Neutrophil (primary cell): Measurements from ENCODE around the gene ZNF468.
"Not testable (repeated sequence)": the region's sequence is repeated elsewhere in the genome, so short reads cannot be mapped to it uniquely, and the experiment has no call there.

Experiments
- H3K27ac ChIP-seq: fragments of 200-600 bp; sonication (generic); 2 replicates; pipeline ENCODE4 v1.5.1; 2016; ENCODE audit warnings: mild to moderate bottlenecking, moderate library complexity
- H3K27me3 ChIP-seq: fragments of 200-600 bp; sonication (generic); 2 replicates; pipeline ENCODE4 v1.6.0; 2016; ENCODE audit warnings: mild to moderate bottlenecking
- H3K36me3 ChIP-seq: fragments of 200-600 bp; sonication (generic); 2 replicates; pipeline ENCODE4 v1.5.1; 2017
- H3K4me1 ChIP-seq, 2 experiments: fragments of 200-600 bp in 1 of 2; sonication (generic) in 1 of 2; 1 replicate in 1 of 2; 2 replicates in 1 of 2; pipeline versions ENCODE4 v1.5.1 to v1.6.1; 2013 to 2016; ENCODE audit warnings: low read depth in 1 of 2, low read length in 1 of 2, mild to moderate bottlenecking in 1 of 2, moderate library complexity in 1 of 2; ENCODE audit not compliant: control insufficient read depth in 1 of 2, insufficient read depth in 1 of 2
- H3K4me3 ChIP-seq, 2 experiments: fragments of 200-600 bp in 1 of 2; sonication (generic) in 1 of 2; 1 replicate in 1 of 2; 2 replicates in 1 of 2; pipeline ENCODE4 v1.5.1; 2013 to 2016; ENCODE audit warnings: low read depth in 1 of 2, low read length in 1 of 2, mild to moderate bottlenecking in 1 of 2, moderate library complexity in 1 of 2
- H3K9me3 ChIP-seq: fragments of 200-600 bp; sonication (generic); 2 replicates; pipeline ENCODE4 v1.5.1; 2016
- CTCF ChIP-seq: fragments of 200-600 bp; sonication (generic); IDR thresholded peaks from 2 replicates; pipeline ENCODE4 v1.5.1; 2016; ENCODE audit warnings: antibody characterized with exemption

Gene ZNF468

GRCh38 chr19:52871466-52871865 is 14.0 kb upstream of the ZNF468 start:
- no peak overlapping the region for H3K4me3 ChIP-seq
- H3K36me3 ChIP-seq: no peaks in the 10 kb centered on the region
- no peak for TF ChIP-seq CTCF
- H3K9me3 ChIP-seq: no peaks in the 10 kb centered on the region
- H3K27me3 ChIP-seq: no peaks in the 10 kb centered on the region
- H3K27ac ChIP-seq: no peak overlapping the region
- H3K4me1 ChIP-seq: no peaks in the 10 kb centered on the region

- H3K27ac ChIP-seq, H3K4me1 ChIP-seq, H3K4me3 ChIP-seq, H3K9me3 ChIP-seq, H3K27me3 ChIP-seq, H3K36me3 ChIP-seq: not testable (repeated sequence)
Observed at GRCh38 chr19:52868031-52868430, 10.6 kb upstream of the ZNF468 start.

- peak overlapping the region; percentile 70 to 73 for H3K4me3 ChIP-seq
- H3K36me3 ChIP-seq: peaks cover 24% of the 10 kb centered on the region
- not testable (repeated sequence) for H3K27me3 ChIP-seq, H3K9me3 ChIP-seq
- peak overlapping the region; percentile 47 for H3K27ac ChIP-seq
- H3K4me1 ChIP-seq: peaks cover 7 to 11% of the 10 kb centered on the region in 2 experiments
Observed at GRCh38 chr19:52856540-52857377, 660 bp downstream of the ZNF468 start.

- H3K27me3 ChIP-seq, H3K27ac ChIP-seq, H3K4me1 ChIP-seq, H3K4me3 ChIP-seq: not testable (repeated sequence)
- H3K36me3 ChIP-seq: peaks cover 84% of the 10 kb centered on the region
- peaks cover 20% of the 10 kb centered on the region for H3K9me3 ChIP-seq
Observed at GRCh38 chr19:52847352-52847751, 10.1 kb downstream of the ZNF468 start.

- not testable (repeated sequence) for H3K4me3 ChIP-seq, H3K4me1 ChIP-seq, H3K27me3 ChIP-seq, H3K27ac ChIP-seq
- H3K36me3 ChIP-seq: peaks cover 48% of the 10 kb centered on the region
- peaks cover 76% of the 10 kb centered on the region for H3K9me3 ChIP-seq
Observed at GRCh38 chr19:52840825-52841465, 16.5 kb downstream of the ZNF468 start.

GRCh38 chr19:52834289-52834688 is 23.1 kb downstream of the ZNF468 start:
- not testable (repeated sequence) for H3K4me1 ChIP-seq, H3K27me3 ChIP-seq, H3K4me3 ChIP-seq, H3K36me3 ChIP-seq, H3K27ac ChIP-seq
- H3K9me3 ChIP-seq: peaks cover 25% of the 10 kb centered on the region

- not testable (repeated sequence) for H3K27ac ChIP-seq, H3K4me3 ChIP-seq, H3K36me3 ChIP-seq, H3K4me1 ChIP-seq, H3K27me3 ChIP-seq
- peaks cover 17% of the 10 kb centered on the region for H3K9me3 ChIP-seq
Observed at GRCh38 chr19:52833541-52833940, 23.9 kb downstream of the ZNF468 start.

GRCh38 chr19:52829866-52830265 is 27.6 kb downstream of the ZNF468 start:
- not testable (repeated sequence) for H3K36me3 ChIP-seq, H3K4me3 ChIP-seq, H3K4me1 ChIP-seq, H3K27ac ChIP-seq, H3K27me3 ChIP-seq, H3K9me3 ChIP-seq

GRCh38 chr19:52825765-52826164 is 31.7 kb downstream of the ZNF468 start:
- H3K36me3 ChIP-seq: no peaks in the 10 kb centered on the region
- no peak for TF ChIP-seq CTCF
- no peak overlapping the region for H3K4me3 ChIP-seq
- no peaks in the 10 kb centered on the region for H3K9me3 ChIP-seq
- no peaks in the 10 kb centered on the region for H3K27me3 ChIP-seq
- H3K27ac ChIP-seq: no peak overlapping the region
- H3K4me1 ChIP-seq: peaks cover 3% of the 10 kb centered on the region in 2 experiments
